Stimulated activated CD8-positive, alpha-beta memory T cell treated with anti-CD3 and anti-CD28 coated beads, Interleukin-15, amount 100 ng/mL, for 24 hours (primary cell): ENCODE results near the gene GNA12.
"Not testable (repeated sequence)": the region's sequence is repeated elsewhere in the genome, so short reads cannot be mapped to it uniquely, and the experiment has no call there.

ENCODE experiments used
- DNase-seq: peaks from one replicate; pipeline ENCODE4 v3.0.0-alpha.2; 2020; ENCODE audit warnings: low read depth

The GNA12 gene

DNA sequence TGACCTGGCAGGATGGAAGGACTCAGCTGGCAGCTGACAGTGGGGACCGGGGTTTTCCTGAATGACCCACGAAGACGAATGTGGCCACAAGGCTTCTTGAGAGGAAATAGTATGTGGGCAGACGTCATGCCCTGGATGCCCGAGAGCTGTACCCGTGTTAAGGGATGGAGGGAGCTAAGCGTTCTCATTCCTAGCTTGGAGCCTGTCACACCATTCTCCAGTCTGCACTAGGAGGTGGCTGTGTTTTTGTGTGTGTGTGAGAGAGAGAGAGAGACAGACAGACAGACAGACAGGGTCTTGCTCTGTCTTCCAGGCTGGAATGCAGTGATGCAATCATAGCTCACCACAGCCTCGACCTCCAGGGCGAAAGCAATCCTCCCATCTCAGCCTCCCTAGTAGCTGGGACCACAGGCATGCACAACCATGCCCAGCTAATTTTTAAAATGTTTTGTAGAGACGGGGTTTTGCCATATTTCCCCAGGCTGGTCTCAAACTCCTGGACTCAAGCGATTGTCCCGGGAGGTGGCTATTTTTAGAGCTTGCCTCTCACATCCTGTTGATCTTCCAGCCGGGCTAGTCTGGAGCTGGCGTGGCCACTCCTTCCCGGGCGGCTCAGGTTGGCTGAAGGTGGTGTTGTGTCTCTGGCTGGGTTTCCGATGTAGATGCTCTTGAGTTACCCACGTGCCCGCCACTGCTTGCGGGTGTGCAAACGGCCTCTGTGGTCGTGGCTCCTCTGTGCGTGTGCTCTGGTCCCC, 154.0 kb downstream of the GNA12 start:
- DNase-seq = no peak

DNA sequence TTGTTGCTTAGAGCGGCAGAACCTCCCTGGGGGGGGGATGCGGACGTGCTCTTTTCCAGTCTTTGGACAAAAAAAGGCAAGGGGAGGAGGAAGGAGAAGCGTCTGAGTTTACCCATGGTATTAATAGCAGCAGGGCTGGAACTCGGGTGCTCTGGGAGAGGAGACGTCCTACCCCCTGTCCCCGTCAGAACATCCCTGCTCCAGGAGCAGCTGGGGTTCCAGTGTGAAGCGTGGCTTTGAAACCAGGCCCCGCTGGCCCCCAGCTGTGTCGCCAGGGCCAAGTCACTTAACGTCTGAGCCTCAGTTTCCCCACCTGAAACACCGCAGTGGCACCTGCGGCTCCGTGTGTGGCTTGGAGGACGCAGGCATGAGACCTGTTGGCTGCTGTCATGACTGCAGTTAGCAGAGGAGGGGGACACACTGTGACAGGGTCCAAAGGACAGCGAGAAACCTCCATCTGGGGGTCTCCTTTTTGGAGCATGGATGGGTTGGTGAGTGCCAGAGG, 154.7 kb downstream of the GNA12 start:
- no peak for DNase-seq

DNA sequence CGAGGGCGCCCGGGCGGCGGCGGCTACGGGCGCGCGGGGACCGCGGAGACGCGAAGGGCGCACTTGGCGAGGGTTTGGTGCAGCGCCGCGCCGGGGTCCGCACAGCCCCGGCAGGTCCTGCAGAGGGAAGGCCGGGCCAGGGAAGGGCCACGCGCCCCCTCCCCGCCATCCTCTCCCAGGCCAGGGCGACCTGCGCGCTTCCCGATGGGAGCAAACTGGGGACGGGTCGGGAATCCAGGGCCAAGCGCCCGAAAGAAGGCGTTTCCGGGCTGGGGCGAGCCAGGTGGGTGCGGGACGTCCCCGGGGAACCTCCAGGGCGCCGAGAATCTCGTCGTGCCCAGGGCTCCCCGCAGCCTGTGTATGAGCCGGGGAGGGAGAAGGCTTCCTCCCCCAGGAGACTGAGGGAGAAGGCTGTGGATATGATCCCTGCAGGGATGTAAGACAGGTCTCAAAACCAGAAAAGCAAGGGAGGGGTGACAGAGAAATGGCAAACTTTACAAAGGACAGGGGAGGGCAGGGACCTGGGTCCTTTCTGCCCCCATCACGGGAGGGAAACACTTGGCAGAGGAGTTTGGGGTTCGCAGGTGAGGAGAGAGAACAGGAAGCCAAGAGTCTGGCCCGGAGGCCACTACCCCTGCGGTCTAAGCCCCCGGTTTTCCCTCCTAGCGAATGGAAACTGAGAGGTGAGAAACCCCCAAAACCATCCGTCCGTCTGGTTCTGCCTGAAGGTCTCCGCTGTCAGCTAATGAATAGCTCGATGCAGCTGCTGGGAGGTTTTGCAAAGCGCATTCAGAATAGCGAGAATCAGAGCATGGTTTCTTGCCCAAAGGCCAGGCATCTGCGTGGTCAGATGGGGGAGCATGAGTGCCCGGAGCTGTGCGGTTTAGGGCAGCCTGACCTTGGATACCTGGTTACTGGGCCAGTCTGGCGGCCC, 155.4 kb downstream of the GNA12 start:
- no peak for DNase-seq

DNA sequence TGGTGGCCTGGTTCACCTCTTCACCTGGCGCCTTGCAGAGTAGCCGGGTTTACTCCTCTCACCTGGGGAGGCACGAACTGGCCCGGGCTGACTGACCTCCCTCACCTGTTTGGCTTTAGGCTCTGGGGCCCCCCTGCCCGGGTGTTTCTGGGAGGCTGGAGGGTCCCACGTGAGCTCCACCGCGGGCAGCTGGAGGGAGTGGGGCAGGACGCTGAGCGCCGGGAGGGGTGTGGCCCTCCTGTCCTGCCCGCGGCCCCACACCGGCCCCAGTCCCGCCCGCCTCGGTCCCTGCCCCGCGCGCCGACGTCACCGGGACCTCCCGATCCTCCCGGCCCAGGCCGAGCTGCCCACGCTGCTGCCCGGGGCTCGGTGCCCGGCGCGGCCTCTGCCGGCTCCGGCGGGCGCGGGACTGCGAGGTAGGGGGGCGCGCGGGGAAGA, 156.2 kb downstream of the GNA12 start, which contains the start of gene AMZ1:
TSS of gene AMZ1 (plus strand) at position 322 of the 438 bp plus-strand sequence. CDS start 12,250 bp downstream, outside the sequence.
- DNase-seq = no peak

DNA sequence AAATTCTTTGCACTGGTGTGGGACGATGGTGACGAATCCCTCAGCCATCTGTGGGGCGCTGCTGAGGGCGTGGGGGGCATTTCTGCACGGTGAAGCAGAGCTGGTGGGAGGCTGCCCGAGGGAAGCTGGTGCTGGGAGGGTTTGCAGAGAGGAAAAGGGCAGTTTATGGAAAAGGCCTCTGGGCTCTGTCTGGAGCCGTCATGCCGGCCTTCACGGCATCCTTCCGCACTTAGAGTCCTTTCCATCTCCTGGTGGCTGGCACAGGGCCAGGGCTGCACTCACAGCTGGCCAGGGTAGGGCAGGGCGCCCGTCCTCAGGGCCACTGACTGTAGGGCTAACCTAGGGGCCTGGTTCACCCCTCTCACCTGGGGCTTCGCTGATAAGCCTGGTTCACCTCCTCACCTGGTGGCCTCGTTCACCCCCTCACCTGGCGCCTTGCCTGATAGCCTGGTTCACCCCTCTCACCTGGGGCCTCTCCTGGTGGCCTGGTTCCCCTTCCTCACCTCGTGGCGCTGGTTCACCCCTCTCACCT, 156.7 kb downstream of the GNA12 start:
- DNase-seq = no peak

DNA sequence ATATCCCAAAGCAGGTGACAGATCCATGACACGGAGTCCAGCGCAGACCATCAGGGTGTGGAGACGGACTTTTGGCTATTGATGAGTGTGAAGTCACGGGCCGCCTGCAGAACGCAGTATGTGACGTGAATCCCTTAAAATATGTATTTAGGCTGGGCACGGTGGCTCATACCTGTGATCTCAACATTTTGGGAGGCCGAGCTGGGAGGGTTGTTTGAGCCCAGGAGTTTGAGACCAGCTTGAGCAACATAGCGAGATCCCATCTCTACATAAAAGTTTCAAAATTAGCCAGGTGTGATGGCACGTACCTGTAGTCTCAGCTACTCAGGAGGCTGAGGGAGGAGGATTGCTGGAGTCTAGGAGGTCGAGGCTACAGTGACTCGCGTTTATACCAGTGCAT, 158.0 kb downstream of the GNA12 start:
- no peak for DNase-seq

DNA sequence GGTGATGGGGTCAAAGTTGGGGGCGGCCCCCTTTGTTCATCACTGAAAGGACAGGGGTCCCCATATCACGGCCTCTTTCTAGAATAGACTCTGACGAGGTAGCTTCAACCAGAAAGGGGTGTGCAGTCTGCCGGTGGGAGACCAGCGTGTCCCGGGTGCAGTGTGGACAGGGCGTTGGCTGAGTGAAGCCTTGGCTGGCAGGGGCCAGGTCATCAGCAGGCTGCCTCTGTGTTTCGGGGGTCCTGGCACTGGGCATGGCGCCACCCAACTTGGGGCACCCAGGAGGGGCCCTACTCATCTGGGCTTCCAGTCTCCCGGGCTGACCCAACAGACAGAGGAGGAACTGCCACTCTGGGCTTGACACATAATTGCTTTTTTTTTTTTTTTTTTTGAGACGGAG, 159.6 kb downstream of the GNA12 start:
- DNase-seq = no peak

DNA sequence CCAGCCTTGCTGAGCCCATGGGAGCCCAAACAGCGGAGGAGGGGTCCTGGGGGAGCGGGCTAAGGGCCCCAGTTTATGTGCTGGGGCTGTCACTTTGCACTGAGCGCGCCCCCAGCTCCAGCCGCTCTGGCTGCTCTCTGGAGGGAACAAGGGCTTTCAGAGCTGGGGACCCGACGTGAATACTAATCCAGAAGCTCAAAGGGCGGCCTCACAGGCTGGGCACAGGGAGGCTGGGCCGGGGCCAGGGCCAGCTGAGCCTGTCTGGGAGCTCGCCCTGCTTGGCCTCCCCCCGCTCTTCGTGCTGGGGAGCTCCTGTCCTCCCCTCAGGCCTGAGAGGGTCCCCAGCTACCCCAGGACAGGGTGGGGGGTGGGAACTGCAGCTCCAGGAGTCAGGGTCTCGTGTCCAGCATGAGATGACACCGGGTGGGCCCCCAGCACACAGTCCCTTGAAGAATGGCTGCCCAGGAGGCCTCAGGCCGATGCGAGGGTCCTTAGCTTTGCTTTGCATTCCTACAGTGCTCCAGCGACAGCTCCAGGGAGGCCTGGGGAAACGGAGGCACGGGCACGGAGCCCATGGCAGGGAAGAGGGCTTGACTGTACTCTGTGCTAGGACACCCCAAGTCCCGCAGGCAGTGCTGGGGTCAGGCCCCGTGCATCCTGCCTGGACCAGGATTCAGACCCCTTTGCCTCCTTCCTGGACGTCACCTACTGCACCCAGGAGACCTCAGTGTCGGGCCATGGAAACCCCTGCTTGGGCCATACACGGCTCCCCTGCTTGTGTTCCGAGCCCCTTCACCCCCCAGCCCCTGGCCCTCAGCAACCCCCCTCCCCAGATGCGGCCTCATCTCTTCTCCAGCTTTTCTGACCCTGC, 161.9 kb downstream of the GNA12 start:
- DNase-seq = no peak

DNA sequence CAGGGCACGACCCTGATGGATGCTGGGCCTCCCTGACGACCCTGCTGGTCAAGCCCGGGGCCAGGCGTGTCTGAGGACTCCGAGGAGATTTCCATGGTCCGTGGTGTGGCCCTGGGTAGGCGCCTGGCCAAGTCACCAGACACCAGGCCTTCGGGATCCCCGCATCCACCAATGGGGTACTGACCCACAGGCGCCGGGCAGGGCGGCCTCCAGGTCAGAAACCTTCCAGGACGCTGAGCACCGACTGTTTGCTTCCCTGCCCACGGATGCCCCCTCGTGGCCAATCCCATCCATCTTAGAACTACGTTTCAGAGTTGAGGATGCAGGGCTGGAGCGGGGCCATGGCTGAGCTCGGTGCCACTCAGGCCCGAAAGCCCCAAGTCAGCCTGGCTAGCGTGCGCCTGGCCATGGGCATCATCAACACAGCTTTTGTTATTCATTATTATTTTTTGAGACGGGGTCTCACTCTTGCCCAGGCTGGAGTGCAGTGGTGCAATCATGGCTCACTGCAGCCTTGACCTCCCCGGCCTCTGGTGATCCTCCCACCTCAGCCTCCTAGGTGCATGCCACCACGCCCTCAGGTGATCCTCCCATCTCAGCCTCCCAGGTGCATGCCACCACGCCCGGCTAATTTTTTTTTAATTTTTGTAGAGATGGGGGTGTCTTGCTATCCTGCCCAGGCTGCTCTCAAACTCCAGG, 163.2 kb downstream of the GNA12 start:
- DNase-seq = peak; percentile 20

DNA sequence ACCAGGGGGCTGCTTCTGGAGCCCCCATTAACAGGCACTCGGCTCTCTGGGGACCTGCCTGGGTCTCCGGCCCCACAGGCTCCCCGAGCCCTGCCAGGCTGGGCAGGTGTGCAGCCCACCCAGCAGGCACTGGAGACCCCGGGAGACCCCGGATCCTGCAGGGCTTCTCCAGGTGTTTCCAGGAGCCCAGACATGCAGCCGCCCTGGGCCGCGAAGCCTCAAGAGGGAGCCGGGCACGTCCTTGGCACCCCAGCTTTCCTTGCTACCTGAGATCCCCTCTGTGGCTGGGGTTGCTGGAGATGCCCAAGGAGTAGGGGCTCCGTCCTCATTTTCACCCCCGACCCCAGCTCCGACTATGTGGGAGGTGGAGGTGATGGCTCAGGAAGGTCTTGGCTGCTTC, 163.9 kb downstream of the GNA12 start:
- DNase-seq = no peak

DNA sequence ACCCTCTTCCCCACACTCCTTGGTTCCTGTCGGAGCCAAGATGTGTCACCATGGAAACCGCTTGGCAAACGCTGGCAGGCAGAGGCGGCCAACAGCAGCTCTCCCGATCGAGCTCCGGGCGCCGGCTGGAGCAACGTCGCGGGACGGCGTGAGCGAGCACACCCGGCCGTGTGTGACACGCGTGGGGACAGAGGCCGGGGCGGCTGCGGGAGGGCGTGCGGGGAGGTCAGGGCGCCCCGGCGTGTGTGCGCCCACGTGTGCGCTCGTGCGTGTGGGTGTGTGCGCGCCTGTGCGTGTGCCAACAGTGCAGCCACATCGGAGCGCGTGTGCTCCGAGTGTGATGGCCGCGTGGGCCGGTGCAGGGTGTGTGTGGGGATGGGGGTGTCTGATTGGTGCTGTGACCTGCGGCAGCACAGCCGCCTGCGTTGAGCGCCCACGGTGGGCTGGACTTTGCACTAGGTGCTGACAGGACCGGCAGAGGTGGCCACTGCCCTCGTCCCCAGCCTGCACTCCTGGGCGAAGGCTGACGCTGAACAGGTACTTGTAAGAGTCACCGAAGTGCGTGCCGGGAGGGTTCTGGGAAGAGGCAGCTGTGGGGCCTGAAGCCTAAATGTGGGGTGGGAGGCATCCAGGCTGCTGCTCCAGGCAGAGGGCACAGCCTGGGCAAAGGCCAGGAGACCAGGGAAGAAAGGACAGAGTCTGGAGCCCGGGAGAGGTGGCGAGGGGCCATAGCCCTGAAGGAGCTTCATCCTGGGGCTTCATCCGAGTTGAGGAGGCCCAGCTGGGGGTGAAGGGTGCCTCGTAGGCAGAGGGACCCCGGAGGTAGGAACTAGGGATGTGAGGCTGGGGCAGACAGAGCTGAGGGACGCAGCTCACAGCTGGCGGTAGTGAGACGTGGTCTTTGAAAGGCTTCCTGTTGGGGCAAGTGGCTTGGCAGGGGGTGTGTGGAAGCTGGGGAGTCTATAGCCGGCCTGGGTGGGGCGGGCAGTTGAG, 164.7 kb downstream of the GNA12 start:
- not testable (repeated sequence) for DNase-seq

DNA sequence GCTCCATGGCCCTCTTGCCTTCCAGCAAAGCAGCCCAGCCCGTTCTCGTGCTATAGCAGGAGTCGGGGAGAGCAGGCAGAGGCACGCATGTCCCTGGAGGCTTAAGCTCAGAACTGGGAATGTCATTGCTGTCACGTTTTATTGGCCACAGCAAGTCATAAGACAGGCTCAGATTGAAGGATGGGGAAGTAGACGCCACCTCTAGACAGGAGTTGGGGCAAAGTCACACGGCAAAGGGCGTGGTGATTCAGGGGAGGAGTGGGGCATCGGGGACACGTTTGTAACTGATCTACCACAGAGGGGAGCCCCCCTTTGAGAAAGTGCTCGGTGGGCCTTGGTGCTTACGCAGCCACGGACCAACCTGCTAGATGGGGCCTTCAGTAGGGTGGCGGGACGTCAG, 165.7 kb downstream of the GNA12 start:
- not testable (repeated sequence) for DNase-seq
